Thyroid gland (tissue), 4 donors: ENCODE measurements around the gene CD80.

Experiments used
- POLR2A ChIP-seq, 2 donors: fragments of 450-650 bp; IDR thresholded peaks; one replicate each; pipeline ENCODE4 v1.6.1; 2017; ENCODE audit warnings: antibody characterized with exemption in 2 of 2, mild to moderate bottlenecking in 2 of 2, moderate library complexity in 1 of 2
- TF ChIP-seq, protein P1 (sequence below), 6 experiments: fragments of 200-600 bp in 3 of 6; fragments of 450-650 bp in 3 of 6; sonication (generic) in 3 of 6; IDR thresholded peaks; one replicate each; pipeline ENCODE4 v1.5.1; 2016 to 2019; ENCODE audit warnings: antibody characterized with exemption in 6 of 6, mild to moderate bottlenecking in 2 of 6, inconsistent platforms in 1 of 6, moderate library complexity in 1 of 6

DNA sequence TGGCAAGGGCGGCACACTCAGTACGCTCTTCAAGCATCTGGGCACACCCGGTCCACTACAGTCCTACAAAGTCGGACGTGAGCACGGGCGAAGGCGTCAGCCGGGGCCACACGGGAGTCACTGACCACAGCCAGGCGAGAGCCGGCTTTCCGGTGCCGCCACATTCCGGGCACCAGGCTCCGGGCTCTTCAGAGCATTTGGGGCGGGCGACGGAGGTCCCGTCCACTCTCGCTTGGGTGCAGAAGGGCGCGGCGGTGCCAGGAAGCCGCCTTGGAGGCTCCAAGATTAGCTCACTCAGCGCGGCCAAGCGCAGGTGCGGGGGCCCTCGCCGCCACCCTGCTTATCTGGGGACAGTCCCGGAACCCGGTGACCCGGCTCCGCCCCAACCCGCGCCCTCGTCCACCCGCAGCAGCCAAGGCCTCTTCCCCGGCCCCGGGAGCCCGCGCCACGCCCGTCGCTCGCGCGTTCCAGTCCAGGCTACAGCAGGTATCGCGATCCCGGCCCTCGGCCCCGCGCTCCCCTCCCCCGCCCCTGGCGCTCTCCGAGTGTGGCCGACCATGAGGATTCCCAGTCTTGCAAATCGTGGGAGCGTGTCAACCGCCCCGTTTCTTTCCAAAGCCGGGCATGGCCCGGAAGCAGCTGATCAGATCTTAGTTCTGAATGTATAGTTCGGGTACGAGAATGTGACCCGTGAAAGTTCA, 20.1 kb upstream of the CD80 start, which contains the start of gene ADPRH:
- TF ChIP-seq, protein P1, sequence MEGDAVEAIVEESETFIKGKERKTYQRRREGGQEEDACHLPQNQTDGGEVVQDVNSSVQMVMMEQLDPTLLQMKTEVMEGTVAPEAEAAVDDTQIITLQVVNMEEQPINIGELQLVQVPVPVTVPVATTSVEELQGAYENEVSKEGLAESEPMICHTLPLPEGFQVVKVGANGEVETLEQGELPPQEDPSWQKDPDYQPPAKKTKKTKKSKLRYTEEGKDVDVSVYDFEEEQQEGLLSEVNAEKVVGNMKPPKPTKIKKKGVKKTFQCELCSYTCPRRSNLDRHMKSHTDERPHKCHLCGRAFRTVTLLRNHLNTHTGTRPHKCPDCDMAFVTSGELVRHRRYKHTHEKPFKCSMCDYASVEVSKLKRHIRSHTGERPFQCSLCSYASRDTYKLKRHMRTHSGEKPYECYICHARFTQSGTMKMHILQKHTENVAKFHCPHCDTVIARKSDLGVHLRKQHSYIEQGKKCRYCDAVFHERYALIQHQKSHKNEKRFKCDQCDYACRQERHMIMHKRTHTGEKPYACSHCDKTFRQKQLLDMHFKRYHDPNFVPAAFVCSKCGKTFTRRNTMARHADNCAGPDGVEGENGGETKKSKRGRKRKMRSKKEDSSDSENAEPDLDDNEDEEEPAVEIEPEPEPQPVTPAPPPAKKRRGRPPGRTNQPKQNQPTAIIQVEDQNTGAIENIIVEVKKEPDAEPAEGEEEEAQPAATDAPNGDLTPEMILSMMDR (IDR thresholded peaks at IDR 0.05) = no peak
- peak in 1 of 2 donors; percentile 73 for TF ChIP-seq POLR2A (IDR thresholded peaks at IDR 0.05)
